Measurements from ENCODE around the gene RASSF8.

RASSF8 gene

DNA sequence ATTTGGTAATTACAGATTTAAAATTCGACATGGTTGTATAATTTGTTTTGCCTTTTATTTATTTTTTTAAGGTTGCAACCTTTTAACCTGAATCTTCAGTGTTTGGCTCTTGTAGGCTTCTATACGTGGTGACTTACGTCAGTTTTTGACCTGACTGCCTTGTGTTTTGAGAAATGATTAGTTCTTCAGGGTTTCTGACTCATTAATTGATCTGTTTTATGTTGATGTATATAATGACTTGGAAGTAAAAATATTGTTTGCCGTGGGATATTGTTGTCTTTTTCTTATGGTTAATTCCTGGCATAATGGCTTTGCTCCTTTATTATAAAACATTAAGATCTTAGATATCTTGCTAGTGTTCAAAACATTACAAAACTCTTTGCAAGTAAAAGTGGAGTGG is 2.5 kb downstream of the RASSF8 start:
- Histone ChIP-seq H3K27ac (ENCODE audit: low read depth, low read length, severe bottlenecking) (no peak overlapping the region), H3K4me1 (ENCODE audit: control insufficient read depth, insufficient read depth, low read length, poor library complexity, severe bottlenecking) (peaks cover 6% of the 10 kb centered on the region), H3K9me3 (ENCODE audit: control insufficient read depth, low read length) (no peaks in the 10 kb centered on the region), H3K36me3 (ENCODE audit: control insufficient read depth, insufficient read depth, low read length) (peaks cover 20% of the 10 kb centered on the region), H3K4me3 (ENCODE audit: extremely low read depth, insufficient read depth, low read length, poor library complexity, severe bottlenecking) (peak overlapping the region; percentile 88)
- 72 to 95% methylated on average over 2 to 3 of the region's 4 CpGs for WGBS, 2 experiments (ENCODE audit: insufficient coverage in 2 of 2)

DNA sequence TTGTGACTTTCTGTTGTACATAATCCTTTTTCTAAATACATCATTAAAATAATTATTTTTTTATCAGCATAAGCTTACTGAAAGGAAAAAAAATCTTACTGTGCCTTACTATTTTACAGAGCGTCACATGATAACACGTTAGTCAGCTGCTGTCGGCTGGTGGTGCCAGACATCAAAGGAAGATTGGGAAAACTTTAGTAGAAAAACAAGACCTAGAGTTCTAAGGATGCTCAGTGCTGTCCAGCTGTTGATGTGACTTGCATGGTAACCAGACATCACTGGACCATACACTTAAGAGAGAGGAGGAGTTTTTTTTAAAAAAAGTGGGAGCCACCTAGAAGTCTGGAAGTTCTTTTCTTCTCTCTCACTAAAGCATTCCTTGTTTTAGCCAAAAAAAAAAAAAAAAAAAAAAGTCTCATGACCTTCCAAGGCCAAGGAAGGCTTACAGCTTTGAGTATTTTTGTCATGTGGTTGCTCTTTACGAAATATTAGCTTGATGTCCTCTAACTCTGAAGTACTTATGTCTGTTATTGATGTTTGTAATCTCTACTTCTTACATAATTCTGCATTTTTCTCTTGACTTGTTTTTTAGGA is 4.5 kb downstream of the RASSF8 start:
- Histone ChIP-seq H3K4me1 (ENCODE audit: control insufficient read depth, insufficient read depth, low read length, poor library complexity, severe bottlenecking) (peaks cover 6% of the 10 kb centered on the region), H3K27ac (ENCODE audit: low read depth, low read length, severe bottlenecking) (no peak overlapping the region), H3K9me3 (ENCODE audit: control insufficient read depth, low read length) (no peaks in the 10 kb centered on the region), H3K36me3 (ENCODE audit: control insufficient read depth, insufficient read depth, low read length) (peaks cover 20% of the 10 kb centered on the region), H3K4me3 (ENCODE audit: extremely low read depth, insufficient read depth, low read length, poor library complexity, severe bottlenecking) (no peak overlapping the region)
- 100% methylated on average over 2 of the region's 4 CpGs for WGBS, 2 experiments (ENCODE audit: insufficient coverage in 2 of 2)

DNA sequence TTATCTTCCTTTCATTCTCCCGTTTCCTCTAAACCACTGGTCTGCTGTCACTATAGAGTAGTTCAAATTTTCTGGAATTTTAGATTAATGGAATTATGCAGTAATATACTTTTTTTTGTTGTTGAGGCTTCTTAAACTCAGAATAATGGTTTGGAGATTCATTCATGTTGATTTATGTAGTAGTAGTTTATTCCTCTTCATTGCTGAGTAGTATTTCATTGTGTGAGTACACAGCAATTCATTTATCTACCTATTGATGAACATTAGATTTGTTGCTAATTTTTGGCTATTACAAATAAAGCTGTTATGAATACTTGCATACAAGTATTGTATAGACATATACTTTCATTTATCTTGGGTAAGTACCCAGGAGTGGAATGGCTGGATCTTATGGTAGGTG is 7.2 kb downstream of the RASSF8 start:
- Histone ChIP-seq H3K9me3 (ENCODE audit: control insufficient read depth, low read length) (no peaks in the 10 kb centered on the region), H3K36me3 (ENCODE audit: control insufficient read depth, insufficient read depth, low read length) (peaks cover 20% of the 10 kb centered on the region), H3K4me1 (ENCODE audit: control insufficient read depth, insufficient read depth, low read length, poor library complexity, severe bottlenecking) (peaks cover 6% of the 10 kb centered on the region), H3K4me3 (ENCODE audit: extremely low read depth, insufficient read depth, low read length, poor library complexity, severe bottlenecking) (no peak overlapping the region), H3K27ac (ENCODE audit: low read depth, low read length, severe bottlenecking) (no peak overlapping the region)
- no CpG with 5 or more reads among the region's 1 CpG for WGBS, 2 experiments (ENCODE audit: insufficient coverage in 2 of 2)

DNA sequence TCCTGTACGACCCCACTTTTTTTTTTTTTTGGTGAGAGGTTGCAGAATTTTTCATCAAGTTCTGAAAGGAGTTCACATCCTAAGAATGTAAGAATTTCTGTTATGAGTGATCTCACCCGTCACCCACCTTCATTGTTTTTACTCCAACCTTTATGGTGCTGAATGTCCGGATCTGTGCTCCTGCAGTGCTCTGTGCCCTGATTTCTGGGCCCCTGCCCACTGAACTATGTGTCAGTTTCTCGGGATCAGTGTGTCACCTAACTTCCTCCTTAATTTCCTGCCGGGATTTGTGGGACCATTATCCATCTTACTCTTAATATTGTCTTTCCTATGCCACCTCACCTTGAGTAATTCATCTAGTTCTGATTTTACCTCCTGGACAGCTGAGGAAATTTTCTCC is 11.6 kb downstream of the RASSF8 start:
- 86 to 93% methylated on average over 3 of the region's 5 CpGs for WGBS, 2 experiments (ENCODE audit: insufficient coverage in 2 of 2)
- Histone ChIP-seq H3K9me3 (ENCODE audit: control insufficient read depth, low read length) (no peaks in the 10 kb centered on the region), H3K4me3 (ENCODE audit: extremely low read depth, insufficient read depth, low read length, poor library complexity, severe bottlenecking) (no peak overlapping the region), H3K36me3 (ENCODE audit: control insufficient read depth, insufficient read depth, low read length) (peaks cover 5% of the 10 kb centered on the region), H3K27ac (ENCODE audit: low read depth, low read length, severe bottlenecking) (no peak overlapping the region), H3K4me1 (ENCODE audit: control insufficient read depth, insufficient read depth, low read length, poor library complexity, severe bottlenecking) (no peaks in the 10 kb centered on the region)

DNA sequence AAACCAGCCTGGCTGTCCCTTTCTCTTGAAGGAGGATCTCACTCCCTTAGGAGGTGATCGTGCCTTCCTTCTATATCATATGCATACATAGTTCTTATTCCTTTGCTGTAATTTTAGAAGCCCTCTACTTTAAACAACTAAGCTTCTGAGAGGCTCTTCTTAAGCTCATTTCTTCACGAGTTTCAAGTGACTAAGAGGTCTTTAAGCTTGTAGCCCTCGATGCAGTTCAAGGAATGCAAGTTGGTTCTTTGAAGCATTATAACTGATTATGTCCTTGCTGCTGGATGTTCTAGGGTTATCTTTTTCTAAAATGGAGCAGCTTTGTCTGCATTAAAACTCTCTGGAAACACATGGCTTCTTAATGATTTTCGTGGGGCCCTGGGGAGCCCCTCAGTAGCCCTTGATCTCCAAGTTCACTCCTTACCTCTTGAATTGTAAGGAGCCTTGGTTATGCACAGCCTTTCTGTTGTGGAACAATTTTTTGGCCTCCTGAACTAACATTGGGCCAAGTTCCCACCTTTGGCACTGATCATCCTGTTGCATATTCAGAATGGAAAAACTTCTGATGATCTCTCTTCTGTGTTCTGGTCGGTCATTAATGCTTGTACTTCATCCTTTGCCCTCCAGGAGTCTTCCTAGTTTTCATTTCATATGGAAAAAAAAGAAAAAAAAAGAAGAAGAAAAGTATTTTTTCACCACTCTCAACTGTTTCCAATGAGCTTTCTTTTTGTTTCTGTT is 12.6 kb downstream of the RASSF8 start:
- no peaks in the 10 kb centered on the region for H3K4me1 ChIP-seq (ENCODE audit: control insufficient read depth, insufficient read depth, low read length, poor library complexity, severe bottlenecking)
- no peak overlapping the region for H3K4me3 ChIP-seq (ENCODE audit: extremely low read depth, insufficient read depth, low read length, poor library complexity, severe bottlenecking)
- 83 to 100% methylated on average over 2 to 4 of the region's 5 CpGs for WGBS, 2 experiments (ENCODE audit: insufficient coverage in 2 of 2)
- no peak overlapping the region for H3K27ac ChIP-seq (ENCODE audit: low read depth, low read length, severe bottlenecking)
- no peaks in the 10 kb centered on the region for H3K36me3 ChIP-seq (ENCODE audit: control insufficient read depth, insufficient read depth, low read length)
- H3K9me3 ChIP-seq (ENCODE audit: control insufficient read depth, low read length): no peaks in the 10 kb centered on the region

DNA sequence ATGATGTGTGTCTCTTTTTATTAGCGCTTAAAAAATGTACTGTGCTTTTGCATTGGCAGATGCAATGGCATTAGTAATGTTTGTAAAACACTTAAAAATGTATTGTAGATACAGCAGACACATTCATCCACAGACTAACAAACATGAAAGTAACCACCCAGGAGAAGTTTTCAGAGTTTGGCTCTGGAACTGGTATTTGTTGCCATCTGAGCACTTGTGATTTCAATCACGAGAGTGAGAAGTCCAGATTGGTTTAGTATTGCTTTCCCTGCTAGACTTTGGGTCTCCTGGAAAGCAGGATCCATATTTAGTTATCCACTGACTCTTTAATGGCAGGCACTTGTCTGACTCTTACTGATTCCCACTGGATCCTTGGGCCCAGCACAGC is 13.2 kb downstream of the RASSF8 start:
- H3K4me1 ChIP-seq (ENCODE audit: control insufficient read depth, insufficient read depth, low read length, poor library complexity, severe bottlenecking): no peaks in the 10 kb centered on the region
- H3K36me3 ChIP-seq (ENCODE audit: control insufficient read depth, insufficient read depth, low read length): no peaks in the 10 kb centered on the region
- no peak overlapping the region for H3K27ac ChIP-seq (ENCODE audit: low read depth, low read length, severe bottlenecking)
- 89 to 100% methylated on average over 1 of the region's 2 CpGs for WGBS, 2 experiments (ENCODE audit: insufficient coverage in 2 of 2)
- no peaks in the 10 kb centered on the region for H3K9me3 ChIP-seq (ENCODE audit: control insufficient read depth, low read length)
- no peak overlapping the region for H3K4me3 ChIP-seq (ENCODE audit: extremely low read depth, insufficient read depth, low read length, poor library complexity, severe bottlenecking)

DNA sequence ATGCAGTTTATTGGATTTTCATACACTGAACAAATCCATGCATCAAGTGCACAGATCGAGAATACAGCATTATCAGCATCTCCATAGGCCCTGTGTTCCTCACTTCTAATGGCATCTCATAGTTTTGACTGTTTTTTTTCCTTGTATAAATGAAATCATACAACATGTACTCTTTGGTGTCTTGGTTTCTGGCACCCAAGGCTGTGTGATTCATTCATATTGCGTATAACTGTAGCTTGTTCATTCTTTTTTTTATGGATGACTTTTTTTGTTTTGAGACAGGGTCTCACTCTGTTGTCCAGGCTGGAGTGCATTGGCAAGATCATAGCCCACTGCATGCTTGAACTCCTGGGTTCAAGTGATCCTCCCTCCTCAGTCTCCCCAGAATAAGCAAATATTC is 14.3 kb downstream of the RASSF8 start:
- no peaks in the 10 kb centered on the region for H3K36me3 ChIP-seq (ENCODE audit: control insufficient read depth, insufficient read depth, low read length)
- no peak overlapping the region for H3K27ac ChIP-seq (ENCODE audit: low read depth, low read length, severe bottlenecking)
- 83 to 93% methylated on average over 1 to 2 of the region's 2 CpGs for WGBS, 2 experiments (ENCODE audit: insufficient coverage in 2 of 2)
- H3K4me3 ChIP-seq (ENCODE audit: extremely low read depth, insufficient read depth, low read length, poor library complexity, severe bottlenecking): no peak overlapping the region
- no peaks in the 10 kb centered on the region for H3K9me3 ChIP-seq (ENCODE audit: control insufficient read depth, low read length)
- H3K4me1 ChIP-seq (ENCODE audit: control insufficient read depth, insufficient read depth, low read length, poor library complexity, severe bottlenecking): no peaks in the 10 kb centered on the region

DNA sequence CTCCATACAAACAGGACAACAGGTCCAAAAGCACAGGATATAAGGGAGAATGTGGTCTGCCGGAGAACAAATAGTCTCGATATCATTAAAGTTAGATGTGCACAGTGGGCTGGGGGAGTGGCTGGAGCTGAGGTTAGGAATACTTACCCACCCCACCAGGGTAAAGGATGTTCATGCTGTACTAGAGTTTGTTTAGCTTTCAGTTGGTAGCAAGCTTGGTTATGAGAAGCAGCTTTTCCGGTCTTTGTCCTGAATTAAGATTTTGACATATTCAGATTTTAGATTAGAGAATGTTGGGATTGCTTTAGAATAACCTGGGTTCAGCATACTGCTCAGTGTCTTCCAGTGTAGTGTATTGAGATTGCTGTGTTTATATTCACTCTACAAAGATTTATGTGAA is 16.7 kb downstream of the RASSF8 start:
- Histone ChIP-seq H3K27ac (ENCODE audit: low read depth, low read length, severe bottlenecking) (no peak overlapping the region), H3K9me3 (ENCODE audit: control insufficient read depth, low read length) (no peaks in the 10 kb centered on the region), H3K4me1 (ENCODE audit: control insufficient read depth, insufficient read depth, low read length, poor library complexity, severe bottlenecking) (peaks cover 11% of the 10 kb centered on the region), H3K36me3 (ENCODE audit: control insufficient read depth, insufficient read depth, low read length) (no peaks in the 10 kb centered on the region), H3K4me3 (ENCODE audit: extremely low read depth, insufficient read depth, low read length, poor library complexity, severe bottlenecking) (no peak overlapping the region)
- WGBS, 2 experiments (ENCODE audit: insufficient coverage in 2 of 2): 88 to 93% methylated on average over 1 to 3 of the region's 3 CpGs

DNA sequence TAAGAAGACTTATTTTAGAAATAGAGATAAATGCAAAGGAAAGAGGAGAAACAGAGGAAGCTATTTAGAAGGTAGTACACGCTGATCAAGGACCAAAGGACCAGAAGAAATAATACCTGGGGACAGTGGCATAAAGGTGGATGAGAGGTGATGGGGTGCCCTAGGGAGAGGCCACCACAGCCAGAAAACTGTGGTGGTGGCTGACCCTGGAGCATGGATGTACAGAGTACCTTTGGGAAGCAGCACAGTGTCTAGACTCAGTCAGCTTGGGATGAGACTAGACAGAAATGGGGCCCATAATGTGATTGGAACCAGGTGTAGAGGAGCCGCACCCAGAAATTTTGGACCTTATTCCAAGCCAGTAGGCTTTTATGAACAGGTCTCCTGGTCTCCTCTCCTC is 17.2 kb downstream of the RASSF8 start:
- H3K4me1 ChIP-seq (ENCODE audit: control insufficient read depth, insufficient read depth, low read length, poor library complexity, severe bottlenecking): peaks cover 11% of the 10 kb centered on the region
- WGBS, 2 experiments (ENCODE audit: insufficient coverage in 2 of 2): 100% methylated on average over 2 of the region's 2 CpGs
- H3K4me3 ChIP-seq (ENCODE audit: extremely low read depth, insufficient read depth, low read length, poor library complexity, severe bottlenecking): no peak overlapping the region

DNA sequence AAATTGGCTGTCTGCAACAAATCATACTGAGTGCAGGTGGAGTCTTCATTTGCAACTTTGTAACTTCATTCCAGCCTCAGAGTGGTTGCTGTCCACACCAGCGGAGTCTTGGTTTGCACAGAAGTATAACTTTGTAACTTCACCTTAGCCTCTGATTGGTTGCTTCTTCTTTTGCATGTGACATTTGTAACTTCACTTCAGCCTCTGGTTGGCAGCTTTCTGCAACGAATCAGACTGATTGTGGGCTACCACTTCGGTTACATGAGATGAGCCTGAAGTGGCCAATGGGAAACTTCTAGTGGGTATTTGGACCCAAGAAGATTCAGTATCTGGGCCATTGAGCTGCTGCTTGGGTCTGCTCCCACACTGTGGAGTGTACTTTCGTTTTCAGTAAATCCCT is 17.8 kb downstream of the RASSF8 start:
- no peaks in the 10 kb centered on the region for H3K9me3 ChIP-seq (ENCODE audit: control insufficient read depth, low read length)
- H3K4me3 ChIP-seq (ENCODE audit: extremely low read depth, insufficient read depth, low read length, poor library complexity, severe bottlenecking): no peak overlapping the region
- peaks cover 11% of the 10 kb centered on the region for H3K4me1 ChIP-seq (ENCODE audit: control insufficient read depth, insufficient read depth, low read length, poor library complexity, severe bottlenecking)
- no peak overlapping the region for H3K27ac ChIP-seq (ENCODE audit: low read depth, low read length, severe bottlenecking)
- 97 to 98% methylated on average over 4 of the region's 4 CpGs for WGBS, 2 experiments (ENCODE audit: insufficient coverage in 2 of 2)
- no peaks in the 10 kb centered on the region for H3K36me3 ChIP-seq (ENCODE audit: control insufficient read depth, insufficient read depth, low read length)

More for the DNA sequence above, 17.2 kb downstream of the RASSF8 start:
- Histone ChIP-seq H3K27ac (ENCODE audit: low read depth, low read length, severe bottlenecking) (no peak overlapping the region), H3K36me3 (ENCODE audit: control insufficient read depth, insufficient read depth, low read length) (no peaks in the 10 kb centered on the region), H3K9me3 (ENCODE audit: control insufficient read depth, low read length) (no peaks in the 10 kb centered on the region)

DNA sequence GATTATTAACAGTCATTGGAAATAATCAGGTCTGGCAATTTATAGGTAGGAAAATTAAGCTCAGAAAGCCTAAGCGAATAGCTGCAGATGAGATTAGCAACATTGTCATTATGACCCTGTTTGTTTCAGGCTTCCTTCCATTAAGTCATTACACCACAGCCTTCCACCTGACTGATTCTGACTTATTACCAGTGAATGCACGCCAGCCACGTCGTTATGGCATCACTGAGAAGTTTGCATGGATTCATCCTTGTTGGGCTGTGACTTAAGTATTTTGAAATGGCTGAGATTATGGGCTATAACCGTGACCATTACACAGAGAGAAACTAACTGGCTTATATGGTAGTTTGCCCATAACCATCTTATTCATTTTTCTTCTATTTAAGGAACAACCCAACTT is 18.6 kb downstream of the RASSF8 start:
- Histone ChIP-seq H3K27ac (ENCODE audit: low read depth, low read length, severe bottlenecking) (no peak overlapping the region), H3K36me3 (ENCODE audit: control insufficient read depth, insufficient read depth, low read length) (no peaks in the 10 kb centered on the region), H3K9me3 (ENCODE audit: control insufficient read depth, low read length) (no peaks in the 10 kb centered on the region), H3K4me3 (ENCODE audit: extremely low read depth, insufficient read depth, low read length, poor library complexity, severe bottlenecking) (no peak overlapping the region), H3K4me1 (ENCODE audit: control insufficient read depth, insufficient read depth, low read length, poor library complexity, severe bottlenecking) (peaks cover 11% of the 10 kb centered on the region)
- 87% methylated on average over 5 of the region's 5 CpGs; no CpG with 5 or more reads in 1 of the 2 experiments for WGBS, 2 experiments (ENCODE audit: insufficient coverage in 2 of 2)

Data from mesodermal cell (in vitro differentiated cells).